GM23248 (cell line): ENCODE measurements around the gene HOXB4.

ENCODE experiments used
- EZH2 ChIP-seq: fragments of 200-600 bp; sonication (generic); IDR thresholded peaks from 2 replicates; pipeline ENCODE4 v1.6.1; 2018; ENCODE audit warnings: antibody characterized with exemption, mild to moderate bottlenecking; ENCODE audit not compliant: insufficient read depth, poor library complexity, severe bottlenecking
- EZH2phosphoT487 ChIP-seq: fragments of 200-600 bp; sonication (generic); IDR thresholded peaks from 2 replicates; pipeline ENCODE4 v1.6.1; 2018; ENCODE audit warnings: antibody characterized with exemption, moderate library complexity, mild to moderate bottlenecking, low read depth; ENCODE audit not compliant: insufficient read depth

DNA sequence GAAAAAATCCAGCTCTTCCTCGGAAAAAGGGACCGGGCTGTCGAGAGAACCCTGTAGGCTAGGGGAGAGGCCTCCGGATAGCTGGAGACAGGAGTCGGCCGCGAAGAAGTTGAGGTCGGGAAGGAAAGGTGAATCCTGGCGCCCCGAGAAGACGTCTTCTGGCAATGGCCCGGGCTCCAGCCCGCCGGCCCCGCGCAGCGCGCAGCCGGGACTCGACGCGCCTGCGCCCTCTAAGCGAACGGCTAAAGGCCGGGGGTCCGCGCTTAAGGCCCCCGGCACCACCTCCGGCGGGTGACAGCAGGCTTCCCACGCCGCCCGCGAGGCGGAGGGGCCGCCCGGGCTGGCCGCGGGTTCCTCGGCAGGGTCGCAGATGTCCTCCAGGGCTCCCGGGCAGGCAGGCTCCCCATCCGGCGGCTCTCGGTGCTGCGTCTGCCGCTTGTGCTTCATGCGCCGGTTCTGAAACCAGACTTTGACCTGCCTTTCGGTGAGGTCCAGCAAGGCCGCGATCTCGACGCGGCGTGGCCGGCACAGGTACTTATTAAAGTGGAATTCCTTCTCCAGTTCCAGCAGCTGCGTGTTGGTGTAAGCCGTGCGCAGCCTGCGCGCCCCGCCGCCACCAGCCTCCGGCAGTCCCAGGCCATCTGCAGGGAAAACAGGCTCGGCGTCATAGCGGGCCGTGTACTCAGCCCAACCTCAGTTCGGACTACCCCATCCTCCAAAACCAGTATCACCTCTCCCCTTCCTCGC, 34.9 kb downstream of the HOXB4 start:
- TF ChIP-seq EZH2 = no peak
- TF ChIP-seq EZH2phosphoT487 = no peak
